PFSK-1 (cell line): ENCODE results near the gene CDR2.

Experiments
- FOXP2 ChIP-seq: optimal IDR thresholded peaks from 2 replicates; pipeline ENCODE3; 2011; ENCODE audit warnings: borderline replicate concordance, control low read depth, inconsistent platforms; ENCODE audit not compliant: insufficient read depth; ENCODE audit errors: extremely low read length, extremely low read depth
- POLR2AphosphoS5 ChIP-seq: IDR thresholded peaks from 2 replicates; pipeline ENCODE4 v1.6.1; 2012; ENCODE audit warnings: low read depth, mild to moderate bottlenecking, control low read depth, low read length, moderate library complexity
- SIN3A ChIP-seq: IDR thresholded peaks from 2 replicates; pipeline ENCODE4 v1.6.1; 2012; ENCODE audit warnings: mild to moderate bottlenecking, low read length, moderate library complexity, borderline replicate concordance; ENCODE audit not compliant: insufficient read depth
- TAF1 ChIP-seq: IDR thresholded peaks from 2 replicates; pipeline ENCODE4 v1.6.1; 2012; ENCODE audit warnings: low read length, control low read depth, borderline replicate concordance; ENCODE audit not compliant: insufficient read depth
- TF ChIP-seq, protein P1 (sequence below), 2 experiments: IDR thresholded peaks; 2 replicates each; pipeline versions ENCODE4 v1.6.1 to v1.8.0; 2011 to 2012; ENCODE audit warnings: low read depth in 2 of 2, low read length in 2 of 2, control low read depth in 1 of 2, inconsistent platforms in 1 of 2, mild to moderate bottlenecking in 1 of 2, moderate library complexity in 1 of 2; ENCODE audit not compliant: insufficient read depth in 1 of 2

DNA sequence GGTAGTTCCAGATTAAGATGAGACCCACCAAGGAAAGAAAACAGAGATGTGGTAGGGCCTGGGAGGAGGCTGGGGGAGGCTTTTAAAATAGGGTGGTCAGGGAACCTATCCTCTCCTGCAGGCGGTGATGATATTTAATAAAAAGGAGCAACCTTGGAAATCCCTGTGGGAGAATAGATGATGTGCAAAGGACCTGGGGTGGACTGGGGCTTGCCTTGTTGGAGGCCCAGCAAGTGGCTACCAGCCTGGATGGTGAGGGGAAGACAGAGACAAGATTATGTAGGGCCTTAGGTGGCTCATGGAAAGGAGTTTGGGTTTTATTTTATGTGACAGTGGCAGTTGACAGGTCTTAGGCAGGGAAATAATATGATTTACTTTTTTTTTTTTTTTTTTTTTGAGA, 75.4 kb downstream of the CDR2 start:
- no peak for TF ChIP-seq POLR2AphosphoS5
- no peak for TF ChIP-seq TAF1
- TF ChIP-seq, protein P1, sequence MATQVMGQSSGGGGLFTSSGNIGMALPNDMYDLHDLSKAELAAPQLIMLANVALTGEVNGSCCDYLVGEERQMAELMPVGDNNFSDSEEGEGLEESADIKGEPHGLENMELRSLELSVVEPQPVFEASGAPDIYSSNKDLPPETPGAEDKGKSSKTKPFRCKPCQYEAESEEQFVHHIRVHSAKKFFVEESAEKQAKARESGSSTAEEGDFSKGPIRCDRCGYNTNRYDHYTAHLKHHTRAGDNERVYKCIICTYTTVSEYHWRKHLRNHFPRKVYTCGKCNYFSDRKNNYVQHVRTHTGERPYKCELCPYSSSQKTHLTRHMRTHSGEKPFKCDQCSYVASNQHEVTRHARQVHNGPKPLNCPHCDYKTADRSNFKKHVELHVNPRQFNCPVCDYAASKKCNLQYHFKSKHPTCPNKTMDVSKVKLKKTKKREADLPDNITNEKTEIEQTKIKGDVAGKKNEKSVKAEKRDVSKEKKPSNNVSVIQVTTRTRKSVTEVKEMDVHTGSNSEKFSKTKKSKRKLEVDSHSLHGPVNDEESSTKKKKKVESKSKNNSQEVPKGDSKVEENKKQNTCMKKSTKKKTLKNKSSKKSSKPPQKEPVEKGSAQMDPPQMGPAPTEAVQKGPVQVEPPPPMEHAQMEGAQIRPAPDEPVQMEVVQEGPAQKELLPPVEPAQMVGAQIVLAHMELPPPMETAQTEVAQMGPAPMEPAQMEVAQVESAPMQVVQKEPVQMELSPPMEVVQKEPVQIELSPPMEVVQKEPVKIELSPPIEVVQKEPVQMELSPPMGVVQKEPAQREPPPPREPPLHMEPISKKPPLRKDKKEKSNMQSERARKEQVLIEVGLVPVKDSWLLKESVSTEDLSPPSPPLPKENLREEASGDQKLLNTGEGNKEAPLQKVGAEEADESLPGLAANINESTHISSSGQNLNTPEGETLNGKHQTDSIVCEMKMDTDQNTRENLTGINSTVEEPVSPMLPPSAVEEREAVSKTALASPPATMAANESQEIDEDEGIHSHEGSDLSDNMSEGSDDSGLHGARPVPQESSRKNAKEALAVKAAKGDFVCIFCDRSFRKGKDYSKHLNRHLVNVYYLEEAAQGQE (IDR thresholded peaks at IDR 0.05; ENCODE audit: insufficient read depth in 1 of 2, low read depth in 2 of 2, low read length in 2 of 2), result no peak
- no peak for TF ChIP-seq SIN3A
- TF ChIP-seq FOXP2, result no peak
